NCI-H748 treated with DMSO at 0.1 percent for 48 hours (cell line): ENCODE measurements around the gene PFKP.
"Not testable (repeated sequence)": the region's sequence is repeated elsewhere in the genome, so short reads cannot be mapped to it uniquely, and the experiment has no call there.

Source experiments
- DNase-seq: peaks from one replicate; lab custom pipeline; 2025; lab: John Stamatoyannopoulos, UW

PFKP gene

DNA sequence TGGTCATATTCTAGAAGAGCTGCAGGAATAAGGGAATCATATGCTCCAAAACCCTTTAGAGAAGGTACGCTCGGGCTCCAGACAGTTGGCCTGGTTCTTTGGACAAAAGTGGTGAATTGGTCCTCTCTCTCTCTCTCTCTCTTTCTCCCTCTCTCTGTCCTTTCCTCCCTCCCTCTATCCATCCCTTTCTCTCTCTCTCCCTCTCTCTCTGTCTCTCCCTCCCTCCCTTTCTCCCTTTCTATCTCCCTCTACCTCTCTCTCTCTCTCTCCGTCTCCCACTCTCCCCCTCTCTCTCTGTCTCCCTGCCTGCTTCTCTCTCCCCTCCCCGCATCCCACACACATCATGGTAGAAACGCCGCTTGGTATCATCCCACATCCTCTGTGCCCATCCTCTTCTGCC lies 19.8 kb upstream of the PFKP start:
- DNase-seq: no peak

DNA sequence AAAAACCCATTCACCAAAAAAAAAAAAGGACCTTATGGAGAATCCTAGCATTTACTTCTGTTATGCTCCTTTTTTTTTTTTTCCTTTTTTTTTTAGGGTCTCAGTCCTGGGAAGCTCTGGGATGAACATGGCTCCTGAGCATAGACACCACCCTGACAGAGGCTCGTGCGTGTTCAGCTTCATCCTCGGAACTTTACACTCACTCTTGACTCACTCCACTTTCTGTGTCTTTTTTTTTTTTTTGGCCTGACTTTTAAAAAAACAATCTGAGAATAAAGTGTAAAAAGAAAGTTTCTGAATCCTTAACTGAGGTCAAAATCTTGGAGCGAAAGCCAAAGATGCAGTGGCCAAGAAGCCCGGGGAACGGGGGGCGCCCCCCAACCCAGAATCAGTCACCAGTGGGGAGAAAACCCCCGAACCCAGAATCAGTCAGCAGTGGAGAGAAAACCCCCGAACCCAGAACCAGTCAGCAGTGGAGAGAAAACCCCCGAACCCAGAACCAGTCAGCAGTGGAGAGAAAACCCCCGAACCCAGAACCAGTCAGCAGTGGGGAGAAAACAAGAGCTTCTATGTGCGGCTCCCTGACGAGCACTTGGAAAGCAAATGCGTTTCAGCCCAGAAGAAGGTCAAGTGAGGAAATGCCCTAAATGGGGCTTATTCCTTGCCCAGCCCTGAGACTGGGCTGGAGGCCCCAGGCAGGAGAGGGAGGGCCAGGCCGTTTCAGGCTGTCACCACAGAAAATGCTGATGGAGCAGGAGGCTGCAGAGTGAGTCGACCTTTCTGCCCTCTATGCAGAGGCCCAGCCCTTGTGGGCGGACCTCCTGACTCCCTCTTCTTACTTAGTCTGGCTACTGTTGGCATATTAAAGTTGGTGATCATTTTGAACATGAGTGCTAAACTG lies 19.0 kb upstream of the PFKP start:
- no peak for DNase-seq

DNA sequence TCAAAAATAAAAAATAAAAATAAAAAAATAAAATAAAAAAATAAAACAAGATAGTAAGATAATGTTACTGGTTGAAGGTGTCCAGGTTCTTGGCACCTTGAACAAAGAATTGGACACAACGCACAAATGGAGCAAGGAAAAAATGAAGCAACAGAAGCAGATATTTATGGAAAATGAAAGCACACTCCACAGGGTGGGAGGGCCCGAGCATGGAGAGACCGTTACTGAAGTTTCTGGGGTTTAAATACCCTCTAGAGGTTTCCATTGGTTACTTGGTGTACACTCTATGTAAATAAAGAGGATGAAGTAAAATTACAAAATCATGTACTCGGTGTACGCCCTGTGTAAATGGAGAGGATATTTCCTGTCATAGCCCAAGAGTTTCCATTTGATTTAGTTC lies 15.7 kb upstream of the PFKP start:
- no peak for DNase-seq

DNA sequence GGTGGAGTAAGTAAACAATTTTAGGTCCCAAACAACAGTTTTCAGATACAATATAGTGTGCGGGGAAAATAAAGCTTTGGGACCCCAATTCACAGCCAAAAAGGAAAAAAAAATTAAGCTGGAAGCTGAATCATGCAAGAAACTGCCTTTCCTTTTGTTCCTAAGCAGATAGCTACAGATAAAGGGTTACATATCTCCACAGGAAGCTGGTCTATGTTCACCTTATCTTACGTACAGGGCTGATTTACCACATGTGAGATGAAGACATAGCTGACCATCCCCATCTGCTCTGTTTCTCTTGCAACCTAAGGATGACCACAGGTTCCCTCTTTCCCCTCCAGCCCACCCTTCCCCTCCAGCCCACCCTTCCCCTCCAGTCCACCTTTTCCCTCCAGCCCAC lies 14.2 kb upstream of the PFKP start:
- DNase-seq: no peak

DNA sequence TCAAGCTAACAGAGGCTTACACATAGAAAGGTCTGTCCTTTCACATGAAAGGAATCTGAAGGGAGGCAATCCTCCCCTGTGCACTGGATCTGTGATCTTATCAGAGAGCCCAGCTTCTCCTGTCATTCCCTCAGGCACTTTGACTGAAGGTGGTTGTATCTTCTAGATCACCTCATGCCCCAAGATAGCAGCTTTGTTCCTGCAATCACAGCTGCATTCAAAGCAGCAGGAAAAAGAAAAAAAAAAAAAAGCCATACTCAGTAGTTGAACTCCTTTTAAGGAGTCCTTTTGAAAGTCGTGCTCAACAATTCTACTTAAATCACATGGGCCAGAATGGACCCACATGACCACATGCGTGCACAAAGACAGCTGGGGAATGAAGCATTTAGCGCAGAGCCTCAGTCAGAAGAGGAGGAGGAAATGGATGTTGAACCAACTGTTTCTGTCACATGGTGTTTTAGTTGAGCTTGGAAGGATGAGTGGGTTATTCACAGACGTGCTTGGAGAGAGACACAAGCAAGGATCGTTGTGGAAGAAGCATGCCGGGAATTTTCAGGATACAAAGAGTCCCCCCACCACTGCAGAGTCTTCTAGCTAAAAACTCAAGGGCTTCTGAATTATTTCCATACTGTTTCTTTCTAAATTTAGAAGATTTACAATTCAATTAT lies 13.0 kb upstream of the PFKP start:
- DNase-seq: no peak

DNA sequence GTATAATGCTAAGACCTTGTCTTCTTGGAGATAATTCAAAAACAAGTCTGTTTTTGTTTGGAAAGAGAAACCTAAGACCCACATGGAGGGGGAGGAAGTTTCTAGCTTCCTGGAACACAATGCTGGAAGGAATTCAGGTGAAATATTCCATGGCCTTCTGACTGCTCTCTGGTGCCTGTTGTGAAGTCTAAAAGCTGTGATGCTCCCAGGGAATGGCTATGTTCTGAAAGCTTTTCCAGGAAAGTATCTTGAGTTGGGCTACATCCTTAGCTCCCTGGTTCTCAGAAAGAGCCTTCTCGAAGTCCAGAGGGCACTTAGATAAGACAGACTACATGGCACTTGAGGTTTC lies 12.5 kb upstream of the PFKP start:
- no peak for DNase-seq

DNA sequence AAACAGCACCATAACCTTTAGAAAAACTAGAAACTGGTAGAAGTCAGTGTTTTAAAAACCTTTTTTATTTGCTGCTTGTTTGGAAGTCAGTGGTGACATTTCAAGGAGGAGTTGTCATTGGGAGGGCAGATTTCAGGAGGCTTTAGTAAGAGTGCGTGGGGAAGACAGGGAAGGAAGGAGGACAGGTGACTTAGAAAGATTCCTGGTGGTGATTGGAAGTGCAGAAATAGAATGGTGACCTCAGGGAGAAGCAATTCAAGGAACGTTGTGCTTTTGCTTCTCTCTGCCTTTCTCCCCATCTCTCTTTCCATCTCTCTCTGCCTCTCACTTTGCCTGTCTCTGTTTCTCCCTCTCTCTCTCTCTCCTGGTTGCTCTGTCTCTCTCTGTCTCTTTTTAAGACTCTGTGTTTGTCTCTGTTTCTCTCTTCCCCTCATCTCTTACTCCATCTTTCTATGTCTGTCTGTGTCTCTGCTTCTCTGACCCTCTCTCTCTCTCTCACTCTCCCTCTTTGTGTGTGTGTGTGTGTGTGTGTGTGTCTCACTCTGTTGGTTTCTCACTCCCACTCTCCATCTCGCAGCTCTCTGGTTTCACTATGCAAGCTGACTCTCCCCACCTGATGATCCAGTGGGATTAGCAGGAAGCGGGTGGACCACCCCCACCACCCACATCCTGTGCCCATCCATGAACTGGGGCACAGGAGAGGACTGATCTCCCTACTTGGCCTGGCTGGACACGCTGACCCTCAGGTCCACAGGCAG lies 10.9 kb upstream of the PFKP start:
- no peak for DNase-seq

DNA sequence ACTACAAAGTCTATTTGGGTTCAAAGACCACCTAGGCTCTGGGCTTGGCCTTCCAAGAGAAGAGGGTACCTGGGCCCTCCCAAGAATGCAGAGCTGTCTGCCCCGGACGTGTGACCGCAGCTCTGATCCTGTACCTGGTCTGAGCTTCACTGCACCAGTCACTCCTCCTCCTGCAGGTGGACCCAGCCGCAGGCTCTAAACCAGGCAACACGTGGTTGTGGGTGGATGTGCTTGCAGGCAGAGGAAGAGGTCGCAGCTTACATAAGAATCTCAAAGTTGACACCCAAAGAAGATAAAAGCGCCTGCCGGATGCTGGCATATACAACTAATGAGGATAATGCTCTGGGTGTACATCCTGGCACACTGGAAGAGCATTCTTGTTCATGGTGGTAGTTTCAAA lies 9.4 kb upstream of the PFKP start:
- no peak for DNase-seq

DNA sequence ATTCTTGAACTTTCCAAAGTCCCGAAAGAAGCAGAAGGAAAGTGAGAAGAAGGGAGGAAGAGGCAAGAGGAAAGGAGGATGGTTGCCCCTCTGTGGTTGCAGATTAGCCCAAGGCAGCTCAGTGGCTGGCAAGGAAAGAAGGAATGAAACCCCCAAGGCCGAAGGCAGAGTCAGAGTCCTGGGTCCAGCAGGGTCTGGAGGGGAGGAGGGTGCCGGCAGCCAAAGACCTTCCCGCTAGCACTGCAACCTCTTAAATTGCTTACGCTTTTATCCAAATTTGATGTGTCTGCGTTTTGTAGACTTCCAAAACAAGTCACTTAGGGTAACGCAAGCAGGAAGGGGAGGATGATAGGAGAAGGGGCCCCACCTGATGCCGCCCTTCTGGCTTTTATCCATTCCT lies 7.4 kb upstream of the PFKP start:
- DNase-seq: no peak

DNA sequence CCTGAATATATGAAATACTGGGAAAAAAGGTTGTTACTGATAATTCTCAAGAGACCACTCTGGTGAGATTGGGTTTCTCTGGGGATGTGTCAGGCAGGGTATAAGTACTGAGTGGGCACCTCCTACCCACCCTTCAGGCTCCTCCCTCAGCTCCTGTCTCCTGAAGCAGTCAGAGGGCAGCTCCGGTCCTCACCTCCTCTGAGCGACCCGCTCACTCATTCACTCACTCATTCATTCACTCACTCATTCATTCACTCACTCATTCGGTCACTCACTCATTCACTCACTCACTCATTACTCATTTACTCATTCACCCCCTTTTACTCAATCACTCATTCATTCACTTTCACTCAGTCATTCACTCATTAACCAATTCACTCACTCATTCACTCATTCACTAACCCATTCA lies 6.9 kb upstream of the PFKP start:
- no peak for DNase-seq

DNA sequence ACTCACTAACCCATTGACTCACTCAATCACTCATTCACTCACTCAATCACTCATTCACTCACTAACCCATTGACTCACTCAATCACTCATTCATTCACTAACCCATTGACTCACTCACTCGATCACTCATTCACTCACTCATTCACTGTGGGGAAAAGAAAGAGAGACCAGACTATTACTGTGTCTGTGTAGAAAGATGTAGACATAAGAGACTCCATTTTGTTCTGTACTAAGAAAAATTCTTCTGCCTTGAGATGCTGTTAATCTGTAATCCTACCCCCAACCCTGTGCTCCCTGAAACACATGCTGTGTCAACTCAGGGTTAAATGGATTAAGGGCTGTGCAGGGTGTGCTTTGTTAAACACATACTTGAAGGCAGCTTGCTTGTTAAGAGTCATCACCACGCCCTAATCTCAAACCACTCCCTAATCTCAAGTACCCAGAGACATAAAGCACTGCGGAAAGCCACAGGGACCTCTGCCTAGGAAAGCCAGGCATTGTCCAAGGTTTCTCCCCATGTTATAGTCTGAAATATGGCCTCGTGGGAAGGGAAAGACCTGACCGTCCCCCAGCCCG lies 5.9 kb upstream of the PFKP start:
- DNase-seq: not testable (repeated sequence)

DNA sequence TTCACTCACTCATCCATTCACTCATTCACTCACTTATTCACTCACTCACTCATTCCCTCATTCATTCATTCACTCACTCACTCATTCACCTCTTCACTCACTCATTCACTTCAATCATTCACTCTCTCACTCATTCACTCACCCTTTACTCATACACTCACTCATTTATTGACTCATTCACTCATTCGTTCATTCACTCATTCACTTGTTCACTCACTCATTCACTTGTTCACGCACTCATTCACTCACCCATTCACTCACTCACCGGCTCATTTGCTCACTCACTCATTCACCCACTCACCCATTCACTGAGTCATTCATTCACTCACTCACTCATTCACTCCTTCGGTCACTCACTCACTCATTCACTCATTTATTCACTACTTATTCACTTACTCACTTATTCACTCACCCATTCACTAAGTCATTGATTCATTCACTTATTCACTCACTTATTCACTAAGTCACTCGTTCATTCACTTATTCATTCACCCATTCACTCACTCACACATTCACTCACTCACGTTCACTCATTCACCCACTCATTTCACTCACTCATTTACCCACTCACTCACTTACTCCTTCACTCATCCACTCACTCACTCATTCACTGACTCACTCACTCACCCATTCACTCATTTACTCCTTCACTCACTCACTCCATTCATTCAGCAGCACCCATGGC lies 4.7 kb upstream of the PFKP start:
- DNase-seq: no peak

DNA sequence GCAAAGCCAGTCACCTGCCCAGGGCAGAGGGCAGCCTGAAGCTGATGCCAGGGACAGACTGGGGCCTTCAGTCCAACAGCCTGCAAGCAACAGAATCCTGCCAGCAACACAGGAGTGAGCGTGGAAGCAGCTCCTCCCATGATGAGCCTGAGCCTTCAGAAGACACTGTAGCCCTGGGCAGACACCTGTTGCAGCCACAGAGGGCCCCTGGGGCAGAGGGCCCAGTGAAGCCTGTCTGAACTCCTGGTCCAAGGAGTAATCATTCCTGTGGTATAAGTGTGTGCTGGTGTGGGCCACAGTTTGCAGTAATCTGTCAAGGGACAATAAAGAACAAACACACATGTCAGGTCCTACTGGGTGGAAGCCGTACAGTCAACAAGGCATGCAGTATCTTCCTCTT lies 2.9 kb upstream of the PFKP start:
- DNase-seq: no peak

DNA sequence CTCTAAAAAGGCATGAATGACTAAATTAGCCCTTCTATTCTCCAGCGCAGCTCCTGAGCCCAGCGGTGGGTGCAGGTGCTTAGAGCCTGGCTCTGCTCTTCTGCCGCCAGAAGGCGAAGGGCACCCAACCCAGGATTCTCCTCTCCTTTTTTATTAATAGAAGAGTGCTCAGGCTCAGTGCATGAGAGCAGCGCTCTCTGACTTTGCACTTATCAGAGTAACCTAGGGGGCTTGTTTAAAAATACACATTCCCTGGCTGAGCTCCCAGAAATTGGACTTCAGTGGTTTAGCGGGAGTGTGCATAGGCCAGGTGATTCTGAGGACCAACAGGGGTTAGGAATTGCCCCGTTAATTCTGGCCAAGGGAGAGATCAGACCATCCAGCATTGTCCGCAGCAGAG lies 1.7 kb upstream of the PFKP start:
- no peak for DNase-seq

DNA sequence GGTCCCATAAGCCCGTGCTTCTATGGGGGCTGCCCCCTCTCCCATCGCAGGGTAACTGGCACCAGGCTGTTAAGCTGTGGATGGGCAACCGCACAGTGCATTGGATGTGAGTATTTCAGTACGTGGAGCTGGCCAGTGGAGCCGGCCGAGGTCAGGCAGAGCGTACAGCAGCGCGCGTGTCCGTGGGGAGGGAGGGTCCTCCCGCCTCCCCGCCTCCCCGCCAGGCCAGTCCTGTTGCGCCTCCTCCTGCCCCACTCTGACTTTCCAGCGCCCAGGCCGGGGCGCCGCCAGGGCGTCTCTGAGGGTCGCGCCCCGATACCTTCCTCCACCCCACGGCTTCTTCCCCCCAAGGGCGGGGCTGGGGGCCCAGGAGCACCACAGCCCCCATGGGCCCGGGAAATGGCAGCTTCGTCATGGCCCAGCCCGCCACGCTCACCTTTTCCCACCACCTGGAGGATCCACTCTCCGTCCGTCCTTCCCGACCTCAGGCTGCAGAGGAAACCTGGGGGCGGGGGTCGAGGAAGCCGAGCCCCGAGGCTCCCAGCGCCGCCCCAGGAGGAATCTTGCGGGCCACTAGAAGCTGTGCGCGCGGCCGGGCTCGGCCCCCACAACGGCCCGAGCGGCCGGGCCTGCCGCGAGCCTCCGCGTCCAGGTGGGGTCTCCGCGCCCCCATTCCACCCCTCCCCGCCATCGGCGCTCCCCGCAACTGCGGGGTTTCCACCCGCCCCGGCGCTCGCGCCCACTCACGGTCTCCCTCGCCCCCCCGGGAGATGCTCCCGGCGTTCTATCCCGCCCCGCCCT lies 831 bp upstream of the PFKP start:
- DNase-seq: no peak

DNA sequence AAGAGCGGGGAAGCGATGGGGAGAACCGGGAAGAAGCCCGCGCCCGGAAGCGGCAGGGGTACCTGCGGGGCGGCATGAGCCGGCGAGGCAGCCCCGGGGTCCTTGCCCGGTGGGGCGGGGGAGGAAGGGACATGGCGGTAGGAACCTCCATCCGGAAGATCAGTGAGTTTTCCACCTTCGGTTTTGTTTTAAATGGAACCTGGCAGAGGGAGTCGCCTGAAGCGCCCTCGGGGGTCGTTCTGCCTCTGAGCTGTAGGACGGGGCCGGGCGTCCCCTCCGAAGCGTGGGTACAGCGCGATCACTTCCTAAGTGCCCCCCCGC lies 471 bp downstream of the PFKP start:
- no peak for DNase-seq

DNA sequence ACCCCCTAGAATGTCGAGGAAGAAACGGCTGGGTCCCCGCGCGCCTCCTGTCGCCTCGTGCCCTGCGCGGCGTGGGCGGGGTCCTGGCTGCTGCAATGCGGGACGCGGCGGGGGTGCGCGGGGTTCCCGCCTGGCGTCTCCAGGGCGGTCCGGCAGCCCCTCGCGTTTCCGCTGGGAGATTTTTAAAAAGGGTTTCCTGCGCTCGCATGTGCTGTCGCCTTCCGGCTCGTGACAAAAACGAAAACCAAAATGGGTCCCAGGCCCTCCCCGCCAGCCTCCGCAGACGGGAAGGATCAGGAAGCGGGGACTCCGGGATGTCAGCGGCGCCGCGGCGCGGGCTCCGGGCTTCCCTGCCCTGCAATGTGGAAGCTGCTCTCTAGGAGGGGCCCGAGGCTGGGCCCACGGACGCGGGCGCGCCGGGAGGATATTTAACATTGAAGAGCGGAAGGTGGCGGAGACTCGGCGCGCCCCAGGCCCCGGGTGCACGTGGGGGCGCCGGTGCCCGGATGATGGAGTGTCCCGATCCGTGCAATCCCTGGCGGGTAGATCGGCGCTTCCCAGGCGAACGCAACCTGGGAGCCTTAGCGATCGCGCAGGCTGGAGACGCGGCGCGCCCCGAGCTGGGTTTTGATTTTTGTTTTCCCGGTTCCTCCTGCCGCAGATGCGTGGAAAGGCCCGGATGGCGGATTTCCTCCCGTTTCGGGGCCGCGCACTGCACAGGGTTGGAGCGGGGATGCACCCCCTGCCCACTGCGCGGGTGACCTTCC lies 1.0 kb downstream of the PFKP start:
- DNase-seq: no peak

DNA sequence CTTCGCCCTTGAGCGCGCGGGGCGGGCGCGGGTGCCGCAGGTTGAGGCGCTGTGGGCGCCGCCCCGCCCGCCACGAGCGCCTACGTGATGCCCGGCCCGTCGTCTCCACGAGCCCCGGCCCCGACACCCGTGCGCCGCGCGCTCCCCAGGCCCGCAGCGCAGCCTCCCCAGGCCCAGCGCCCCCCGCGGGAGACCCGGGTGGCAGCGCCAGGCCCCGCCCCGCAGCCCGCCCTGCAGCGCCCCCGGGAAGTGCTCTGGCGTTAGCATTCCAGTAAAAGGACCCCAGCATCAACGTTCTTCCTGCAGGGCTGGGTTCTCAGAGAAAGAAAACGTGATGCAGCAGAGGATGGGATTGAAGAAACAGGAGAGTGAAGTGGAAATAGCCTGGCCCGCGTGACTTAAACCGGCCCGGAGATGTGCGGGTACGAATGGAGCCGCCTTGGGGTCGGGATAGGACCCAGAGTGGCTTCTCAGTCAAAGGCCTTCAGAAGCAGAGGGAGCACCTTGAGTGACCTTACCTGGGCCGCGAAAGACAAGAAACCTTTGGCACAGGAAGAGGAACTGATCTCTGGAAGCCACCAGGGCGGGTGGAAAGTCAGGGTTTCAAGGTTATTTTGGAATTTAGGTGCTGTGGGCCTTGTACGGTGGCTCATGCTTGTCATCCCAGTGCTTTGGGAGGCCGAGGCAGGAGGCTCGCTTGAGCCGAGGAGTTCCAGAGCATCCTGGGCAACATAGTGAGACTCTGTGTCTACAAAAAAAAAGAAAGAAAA lies 1.8 kb downstream of the PFKP start:
- no peak for DNase-seq

DNA sequence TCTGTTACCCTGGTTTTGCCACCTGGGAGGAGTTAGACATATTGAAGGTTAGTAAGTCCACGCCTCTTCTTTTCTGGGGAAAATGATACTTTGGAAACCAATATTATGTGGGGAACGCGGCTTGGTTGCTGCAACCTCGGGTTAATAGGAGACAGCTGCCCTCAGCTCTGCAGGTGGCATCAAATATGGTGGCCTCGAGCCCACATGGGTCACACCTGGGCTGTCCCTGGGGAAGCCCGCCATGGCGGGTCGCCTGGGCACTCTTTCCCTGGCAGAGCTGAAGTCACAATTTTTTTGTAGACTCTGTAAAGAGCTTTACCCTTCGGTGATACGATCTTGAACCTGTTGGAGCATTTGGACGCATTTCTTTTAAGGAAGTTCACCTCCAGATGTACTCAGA lies 2.5 kb downstream of the PFKP start:
- DNase-seq: no peak
